B cell (primary cell): ENCODE data around the gene CDKN1C.

Source experiments
- EZH2 ChIP-seq: IDR thresholded peaks from 2 replicates; pipeline ENCODE4 v1.6.1; 2012; ENCODE audit warnings: borderline replicate concordance, low read depth, mild to moderate bottlenecking, moderate library complexity, low read length; ENCODE audit not compliant: insufficient read depth, poor library complexity, severe bottlenecking
- TF ChIP-seq, protein P1 (sequence below): fragments of 200-600 bp; IDR thresholded peaks from one replicate; pipeline ENCODE4 v1.8.0; 2022; ENCODE audit warnings: antibody characterized with exemption, mild to moderate bottlenecking

DNA sequence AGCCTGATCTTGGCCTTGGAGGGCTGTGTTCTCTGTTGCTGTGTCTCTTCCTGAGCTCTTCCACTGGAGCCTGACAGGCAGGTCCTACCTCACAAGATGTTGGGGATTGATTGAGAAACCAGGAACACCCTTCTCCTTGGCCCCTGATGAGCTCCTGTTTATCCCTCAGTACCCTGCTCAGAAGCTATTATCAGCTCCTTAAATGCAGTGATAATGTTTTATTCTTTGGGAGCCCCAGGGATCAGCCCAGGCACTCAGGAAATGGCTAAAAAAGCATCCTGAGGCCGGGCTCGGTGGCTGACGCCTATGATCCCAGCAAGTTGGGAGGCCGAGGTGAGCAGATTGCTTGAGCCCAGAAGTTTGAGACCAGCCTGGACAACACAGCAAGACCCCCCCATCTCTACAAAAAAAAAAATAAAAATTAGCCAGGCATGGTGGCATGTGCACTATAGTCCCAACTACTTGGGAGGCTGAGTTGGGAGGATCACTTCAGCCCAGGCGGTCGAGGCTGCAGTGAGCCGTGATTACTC lies 48.5 kb upstream of the CDKN1C start:
- TF ChIP-seq, protein P1, sequence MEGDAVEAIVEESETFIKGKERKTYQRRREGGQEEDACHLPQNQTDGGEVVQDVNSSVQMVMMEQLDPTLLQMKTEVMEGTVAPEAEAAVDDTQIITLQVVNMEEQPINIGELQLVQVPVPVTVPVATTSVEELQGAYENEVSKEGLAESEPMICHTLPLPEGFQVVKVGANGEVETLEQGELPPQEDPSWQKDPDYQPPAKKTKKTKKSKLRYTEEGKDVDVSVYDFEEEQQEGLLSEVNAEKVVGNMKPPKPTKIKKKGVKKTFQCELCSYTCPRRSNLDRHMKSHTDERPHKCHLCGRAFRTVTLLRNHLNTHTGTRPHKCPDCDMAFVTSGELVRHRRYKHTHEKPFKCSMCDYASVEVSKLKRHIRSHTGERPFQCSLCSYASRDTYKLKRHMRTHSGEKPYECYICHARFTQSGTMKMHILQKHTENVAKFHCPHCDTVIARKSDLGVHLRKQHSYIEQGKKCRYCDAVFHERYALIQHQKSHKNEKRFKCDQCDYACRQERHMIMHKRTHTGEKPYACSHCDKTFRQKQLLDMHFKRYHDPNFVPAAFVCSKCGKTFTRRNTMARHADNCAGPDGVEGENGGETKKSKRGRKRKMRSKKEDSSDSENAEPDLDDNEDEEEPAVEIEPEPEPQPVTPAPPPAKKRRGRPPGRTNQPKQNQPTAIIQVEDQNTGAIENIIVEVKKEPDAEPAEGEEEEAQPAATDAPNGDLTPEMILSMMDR, result no peak
- no peak for TF ChIP-seq EZH2
